Measurements from ENCODE around the gene CTAG2.
"Not testable (repeated sequence)": the region's sequence is repeated elsewhere in the genome, so short reads cannot be mapped to it uniquely, and the experiment has no call there.

- not testable (repeated sequence) for TF ChIP-seq CTCF (IDR thresholded peaks at IDR 0.05; ENCODE audit: low read length); EZH2 (IDR thresholded peaks at IDR 0.05; ENCODE audit: borderline replicate concordance, low read length)
Observed at GRCh38 chrX:154620767-154621414, 32.5 kb downstream of the CTAG2 start.

Data from OCI-LY1 (cell line).